Keratinocyte (primary cell): ENCODE measurements around the gene BRIP1.

Source experiments
- EZH2 ChIP-seq: IDR thresholded peaks from one replicate; pipeline ENCODE4 v1.6.1; 2012; ENCODE audit warnings: inconsistent platforms, mild to moderate bottlenecking, low read length, moderate library complexity
- TF ChIP-seq, protein P1 (sequence below), 3 experiments: IDR thresholded peaks in 1 of 3; conservative IDR thresholded peaks in 1 of 3; optimal IDR thresholded peaks in 1 of 3; 2 replicates in 2 of 3; 3 replicates in 1 of 3; pipeline versions ENCODE3 to v1.5.1; 2011; ENCODE audit warnings: low read length in 3 of 3, mild to moderate bottlenecking in 3 of 3, moderate library complexity in 2 of 3, control low read depth in 1 of 3, inconsistent platforms in 1 of 3; ENCODE audit not compliant: insufficient read depth in 2 of 3; ENCODE audit errors: extremely low read depth in 1 of 3

DNA sequence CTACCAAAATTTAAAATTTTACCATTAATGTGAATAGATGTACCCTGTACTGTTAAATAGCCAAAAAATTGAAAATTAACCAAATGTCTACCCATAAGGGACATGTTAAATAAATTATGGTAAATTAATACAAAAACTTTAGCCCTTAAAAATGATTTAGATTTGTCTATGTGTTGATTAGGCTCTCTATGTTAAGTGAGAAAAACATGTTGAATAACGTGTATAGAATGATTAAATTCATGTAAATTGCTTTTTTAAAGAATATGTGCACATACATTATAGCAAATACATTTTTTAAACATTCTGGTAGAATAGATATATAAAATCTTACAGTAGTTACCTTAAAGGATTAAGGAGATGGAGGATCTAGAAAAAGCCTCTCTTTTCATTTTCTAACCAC is 59.5 kb downstream of the BRIP1 start:
- TF ChIP-seq, protein P1, sequence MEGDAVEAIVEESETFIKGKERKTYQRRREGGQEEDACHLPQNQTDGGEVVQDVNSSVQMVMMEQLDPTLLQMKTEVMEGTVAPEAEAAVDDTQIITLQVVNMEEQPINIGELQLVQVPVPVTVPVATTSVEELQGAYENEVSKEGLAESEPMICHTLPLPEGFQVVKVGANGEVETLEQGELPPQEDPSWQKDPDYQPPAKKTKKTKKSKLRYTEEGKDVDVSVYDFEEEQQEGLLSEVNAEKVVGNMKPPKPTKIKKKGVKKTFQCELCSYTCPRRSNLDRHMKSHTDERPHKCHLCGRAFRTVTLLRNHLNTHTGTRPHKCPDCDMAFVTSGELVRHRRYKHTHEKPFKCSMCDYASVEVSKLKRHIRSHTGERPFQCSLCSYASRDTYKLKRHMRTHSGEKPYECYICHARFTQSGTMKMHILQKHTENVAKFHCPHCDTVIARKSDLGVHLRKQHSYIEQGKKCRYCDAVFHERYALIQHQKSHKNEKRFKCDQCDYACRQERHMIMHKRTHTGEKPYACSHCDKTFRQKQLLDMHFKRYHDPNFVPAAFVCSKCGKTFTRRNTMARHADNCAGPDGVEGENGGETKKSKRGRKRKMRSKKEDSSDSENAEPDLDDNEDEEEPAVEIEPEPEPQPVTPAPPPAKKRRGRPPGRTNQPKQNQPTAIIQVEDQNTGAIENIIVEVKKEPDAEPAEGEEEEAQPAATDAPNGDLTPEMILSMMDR (optimal IDR thresholded peaks at IDR 0.05 in 1 of 3, IDR thresholded peaks at IDR 0.05 in 1 of 3, conservative IDR thresholded peaks at IDR 0.05 in 1 of 3; ENCODE audit: extremely low read depth in 1 of 3, insufficient read depth in 2 of 3, low read length in 3 of 3), result no peak
- TF ChIP-seq EZH2, result no peak
